Endothelial cell of umbilical vein (primary cell): ENCODE measurements around the gene SHFL. TPM values are rescaled to one million over a fixed set of nuclear protein-coding genes. Genes with fewer than 3 reads are reported as not detected.

Experiments used
- BruUV-seq: library from RNA; stranded (reverse); fragments of 400-500 nt; replicated peaks from 2 replicates; lab custom pipeline; 2021; lab: Mats Ljungman, UMichigan
- CTCF ChIA-PET: fragments of 300-600, 350-600 bp; sonication (Branson Sonifier 250); formaldehyde crosslinking; loops from one replicate; lab custom pipeline; 2021; ENCODE audit warnings: antibody characterized with exemption, inconsistent platforms; lab: Charles Lee
- POLR2A ChIA-PET: fragments of 300-600, 350-600 bp; sonication (Branson Sonifier 250); formaldehyde crosslinking; loops from one replicate; lab custom pipeline; 2021; ENCODE audit warnings: antibody characterized with exemption, inconsistent platforms; lab: Charles Lee
- DNase-seq: peaks from one replicate; pipeline ENCODE4 v3.0.0-alpha.2; 2011; ENCODE audit warnings: low read depth, low spot score
- FAIRE-seq: peaks from 2 replicates; lab custom pipeline; 2011; peaks lifted over from hg19 to GRCh38; lab: Jason Lieb, UNC
- H2AFZ ChIP-seq: 2 replicates; pipeline ENCODE4 v1.6.0; 2012; ENCODE audit warnings: low read depth, low read length, control low read depth, inconsistent platforms
- H3K27ac ChIP-seq: 2 replicates; pipeline ENCODE4 v1.5.1; 2011; ENCODE audit warnings: low read depth, mild to moderate bottlenecking, control low read depth, low read length, moderate library complexity; ENCODE audit not compliant: insufficient read depth
- H3K27me3 ChIP-seq, 2 experiments: 2 replicates each; pipeline versions ENCODE4 v1.6.0 to v1.6.1; 2011; ENCODE audit warnings: low read length in 2 of 2, mixed read lengths in 1 of 2; ENCODE audit not compliant: control insufficient read depth in 2 of 2, insufficient read depth in 2 of 2
- H3K36me3 ChIP-seq, 2 experiments: 2 replicates in 1 of 2; 3 replicates in 1 of 2; pipeline ENCODE4 v1.5.1; 2011; ENCODE audit warnings: low read length in 2 of 2, mild to moderate bottlenecking in 1 of 2, moderate library complexity in 1 of 2; ENCODE audit not compliant: control insufficient read depth in 2 of 2, insufficient read depth in 2 of 2; ENCODE audit errors: extremely low read depth in 1 of 2
- H3K4me1 ChIP-seq: 3 replicates; pipeline ENCODE4 v1.5.1; 2011; ENCODE audit warnings: mild to moderate bottlenecking, low read length; ENCODE audit not compliant: control insufficient read depth, insufficient read depth; ENCODE audit errors: extremely low read depth
- H3K4me2 ChIP-seq: 2 replicates; pipeline ENCODE4 v1.6.1; 2011; ENCODE audit warnings: low read length, control low read depth, mixed read lengths; ENCODE audit not compliant: insufficient read depth
- H3K4me3 ChIP-seq, 3 experiments: fragments of 200-600 bp in 1 of 3; sonication (generic), shearing (Covaris generic) in 1 of 3; replicated peaks in 1 of 3; 2 replicates each; pipeline ENCODE4 v1.5.1; 2011 to 2016; ENCODE audit warnings: control low read depth in 3 of 3, low read length in 3 of 3, mild to moderate bottlenecking in 2 of 3, inconsistent platforms in 1 of 3, low read depth in 1 of 3, moderate library complexity in 1 of 3; ENCODE audit not compliant: insufficient read depth in 1 of 3
- H3K79me2 ChIP-seq: 2 replicates; pipeline ENCODE4 v1.6.0; 2012; ENCODE audit warnings: low read length, inconsistent platforms; ENCODE audit not compliant: control insufficient read depth, insufficient read depth
- H3K9ac ChIP-seq: replicated peaks from 2 replicates; pipeline ENCODE3; 2011; ENCODE audit warnings: low read length, control low read depth; ENCODE audit not compliant: insufficient read depth; ENCODE audit errors: extremely low read depth
- H3K9me1 ChIP-seq: replicated peaks from 3 replicates; pipeline ENCODE4 v1.6.0; 2011; ENCODE audit warnings: mild to moderate bottlenecking, low read length; ENCODE audit not compliant: control insufficient read depth, insufficient read depth; ENCODE audit errors: extremely low read depth
- H3K9me3 ChIP-seq: replicated peaks from 2 replicates; pipeline ENCODE4 v1.5.1; 2012; ENCODE audit warnings: low read length, inconsistent platforms; ENCODE audit not compliant: control insufficient read depth, insufficient read depth
- H4K20me1 ChIP-seq: replicated peaks from 2 replicates; pipeline ENCODE3; 2011; ENCODE audit warnings: mild to moderate bottlenecking, low read length; ENCODE audit not compliant: control insufficient read depth, insufficient read depth; ENCODE audit errors: extremely low read depth
- GATA2 ChIP-seq: IDR thresholded peaks from 2 replicates; pipeline ENCODE4 v1.7.0; 2011; ENCODE audit warnings: low read depth, mild to moderate bottlenecking, moderate library complexity, mixed read lengths, low read length; ENCODE audit not compliant: insufficient read length, insufficient read depth
- POLR2A ChIP-seq: IDR thresholded peaks from 2 replicates; pipeline ENCODE4 v1.6.1; 2012; ENCODE audit warnings: low read depth, mild to moderate bottlenecking, control low read depth, low read length
- dilution Hi-C: fragments of 300-500 bp; cut with MboI; formaldehyde crosslinking; loops from one replicate; pipeline ENCODE4 v1.15.0; 2019; ENCODE audit warnings: low sequenced_read_pairs; ENCODE audit not compliant: extremely low pct_ligation_motif_present
- intact Hi-C: fragments of 100-400 bp; cut with micrococcal nuclease; formaldehyde crosslinking; loops from one replicate; pipeline ENCODE4 v1.10.0; 2022
- polyA plus RNA-seq, 4 experiments: library from polyadenylated mRNA; depleted of rRNA in 3 of 4; stranded (reverse) in 3 of 4; unstranded in 1 of 4; fragments of >200 nt; gene quantifications; 2 replicates each; pipeline versions ENCODE4 v1.2.1 to v1.2.3, GENCODE V29; 2011 to 2012; ENCODE audit warnings: missing spikeins in 1 of 4
- total RNA-seq: library from RNA; stranded (reverse); gene quantifications from 2 replicates; pipeline ENCODE4 v1.2.3, GENCODE V29; 2021
- TF ChIP-seq, protein P1 (sequence below): IDR thresholded peaks from 2 replicates; pipeline ENCODE4 v1.6.1; 2011; ENCODE audit not compliant: insufficient read depth, insufficient read length

Gene SHFL
- total and polyA plus RNA-seq, 2 donors (not counting 3 experiments of a cell fraction or from before 2014, with no cell fraction given), result 34.4 to 36.9 TPM

DNA sequence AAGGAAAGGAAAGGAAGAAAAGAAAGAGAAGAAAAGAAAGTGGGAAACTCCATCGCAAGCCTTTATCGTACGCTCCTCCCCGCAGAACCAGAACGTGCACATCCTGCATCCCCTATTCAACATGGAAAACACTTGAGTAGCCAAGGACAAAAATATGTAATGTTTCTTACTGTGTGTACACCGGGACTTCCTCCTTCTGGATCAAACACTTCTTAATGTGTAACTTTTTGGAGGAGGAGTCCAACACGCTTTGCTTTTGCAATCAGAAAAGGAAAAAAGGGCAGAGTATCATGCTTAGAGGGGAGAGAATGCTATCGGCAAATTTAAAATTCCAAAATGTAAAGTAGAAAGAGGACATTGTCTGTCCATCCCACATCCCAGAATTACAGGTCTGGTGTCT, 7.8 kb upstream of the SHFL start:
- no peak overlapping the region for H3K9ac ChIP-seq
- H3K27ac ChIP-seq, result no peak overlapping the region
- POLR2A ChIA-PET, result no interaction called here
- intact Hi-C loops (no loop called here), dilution Hi-C loops (no loop called here)
- H3K79me2 ChIP-seq, result no peaks in the 10 kb centered on the region
- no peaks in the 10 kb centered on the region for H3K9me1 ChIP-seq
- no peak overlapping the region for H3K4me3 ChIP-seq
- H3K36me3 ChIP-seq, result no peaks in the 10 kb centered on the region
- CTCF ChIA-PET, result interaction anchor here (0.7 kb wide), 1 partner anchor 113 kb away, joined by 4 read pairs; no protein-coding TSS in a partner anchor
- no peak overlapping the region for H3K4me2 ChIP-seq
- FAIRE-seq, result no peak
- no peaks in the 10 kb centered on the region for H4K20me1 ChIP-seq
- no peak overlapping the region for H2AFZ ChIP-seq
- TF ChIP-seq, protein P1, sequence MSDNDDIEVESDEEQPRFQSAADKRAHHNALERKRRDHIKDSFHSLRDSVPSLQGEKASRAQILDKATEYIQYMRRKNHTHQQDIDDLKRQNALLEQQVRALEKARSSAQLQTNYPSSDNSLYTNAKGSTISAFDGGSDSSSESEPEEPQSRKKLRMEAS, result no peak
- no TSS peak for BruUV-seq
- no peaks in the 10 kb centered on the region for H3K9me3 ChIP-seq
- no peaks in the 10 kb centered on the region for H3K4me1 ChIP-seq
- DNase-seq, result no peak
- H3K27me3 ChIP-seq, result no peaks in the 10 kb centered on the region

GRCh38 chr19:10079031-10079453, 7.1 kb upstream of the SHFL start:
- ChIA-PET POLR2A (no interaction called here), CTCF (no interaction called here)
- Histone ChIP-seq H3K9ac (no peak overlapping the region), H3K36me3 (no peaks in the 10 kb centered on the region), H3K4me2 (no peak overlapping the region), H4K20me1 (no peaks in the 10 kb centered on the region), H3K27ac (no peak overlapping the region), H3K4me1 (no peaks in the 10 kb centered on the region), H3K9me3 (no peaks in the 10 kb centered on the region), H3K27me3 (no peaks in the 10 kb centered on the region), H3K4me3 (no peak overlapping the region), H2AFZ (no peak overlapping the region), H3K79me2 (no peaks in the 10 kb centered on the region), H3K9me1 (no peaks in the 10 kb centered on the region)
- no peak for FAIRE-seq
- no TSS peak for BruUV-seq
- DNase-seq, result no peak
- dilution Hi-C loops (no loop called here), intact Hi-C loops (no loop called here)
- TF ChIP-seq GATA2 (no peak), POLR2A (no peak)
